Vagina (tissue), 2 donors: ENCODE data around the gene NCKAP5L.

Experiments used
- CTCF ChIP-seq, 3 experiments: fragments of 450-650 bp in 2 of 3; fragments of 200-600 bp in 1 of 3; sonication (generic) in 1 of 3; IDR thresholded peaks; one replicate each; pipeline ENCODE4 v1.5.1; 2017 to 2019; ENCODE audit warnings: antibody characterized with exemption in 3 of 3, mild to moderate bottlenecking in 2 of 3, moderate library complexity in 2 of 3
- POLR2A ChIP-seq, 2 donors: fragments of 450-650 bp; IDR thresholded peaks; one replicate each; pipeline ENCODE4 v1.6.1; 2017; ENCODE audit warnings: antibody characterized with exemption in 2 of 2, mild to moderate bottlenecking in 2 of 2, moderate library complexity in 2 of 2
- POLR2AphosphoS5 ChIP-seq, 2 donors: sonication (generic); formaldehyde crosslinking; IDR thresholded peaks; one replicate each; pipeline ENCODE4 v1.9.0; 2017; ENCODE audit warnings: antibody characterized with exemption in 2 of 2, mild to moderate bottlenecking in 2 of 2, low read depth in 1 of 2; ENCODE audit not compliant: insufficient read depth in 1 of 2

- no peak for TF ChIP-seq POLR2AphosphoS5 (IDR thresholded peaks at IDR 0.05; ENCODE audit: insufficient read depth in 1 of 2, low read depth in 1 of 2)
- no peak for TF ChIP-seq CTCF (IDR thresholded peaks at IDR 0.05)
- no peak for TF ChIP-seq POLR2A (IDR thresholded peaks at IDR 0.05)
These were observed 39.5 kb upstream of the NCKAP5L start for GRCh38 chr12:49867570-49868341.
